HG03558 (cell line): ENCODE measurements around the gene YPEL1.

Experiments
- ATAC-seq: cut with Tn5 transposase; IDR thresholded peaks from one replicate; pipeline ENCODE4 v1.9.1; 2021; ENCODE audit warnings: moderate number of reproducible peaks; ENCODE audit not compliant: unreplicated experiment; ENCODE audit errors: extremely low read depth

YPEL1 gene

GRCh38 chr22:21666786-21667185 lies 68.8 kb downstream of the YPEL1 start:
- ATAC-seq = no peak

- ATAC-seq = no peak
These were observed 70.3 kb downstream of the YPEL1 start for GRCh38 chr22:21665047-21665851.

DNA sequence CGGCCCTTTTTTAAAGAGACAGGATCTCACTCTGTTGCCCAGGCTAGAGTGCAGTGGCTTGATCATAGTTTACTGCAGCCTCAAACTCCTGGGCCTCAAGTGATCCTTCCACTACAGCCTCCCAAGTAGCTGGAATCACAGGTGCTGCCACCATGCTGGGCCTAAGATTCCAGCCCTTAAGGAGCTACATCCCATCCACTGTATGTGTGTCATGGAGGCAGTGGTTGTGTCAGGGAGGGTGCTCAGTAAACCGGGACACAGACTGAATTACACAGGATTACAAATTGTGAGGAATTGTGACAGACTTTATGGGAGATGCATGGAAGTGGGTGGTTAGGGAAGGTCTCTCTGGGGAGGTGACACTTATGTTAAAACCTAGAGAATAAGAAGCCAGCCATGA lies 71.9 kb downstream of the YPEL1 start:
- no peak for ATAC-seq

- no peak for ATAC-seq
These were observed 73.6 kb downstream of the YPEL1 start for GRCh38 chr22:21661991-21662390.

DNA sequence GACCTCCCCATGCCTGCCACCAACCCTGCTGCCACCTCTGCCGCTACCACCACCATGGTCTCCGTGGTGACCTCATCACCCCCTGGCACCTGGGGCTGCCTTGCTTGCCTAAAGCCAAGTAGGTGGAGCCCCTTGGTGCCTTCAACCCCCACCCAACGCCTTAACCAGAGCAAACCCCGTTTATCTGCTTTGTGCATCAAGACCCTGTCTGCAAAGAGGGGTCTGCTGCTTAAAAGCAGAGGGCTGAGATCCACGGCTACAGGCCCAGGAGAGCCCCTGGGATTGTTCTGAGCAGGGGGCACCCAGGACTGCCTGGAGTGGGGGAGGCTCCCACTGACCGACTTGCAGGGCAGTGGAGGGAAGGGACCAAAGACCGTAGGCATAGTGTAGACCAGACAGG lies 74.7 kb downstream of the YPEL1 start:
- no peak for ATAC-seq

DNA sequence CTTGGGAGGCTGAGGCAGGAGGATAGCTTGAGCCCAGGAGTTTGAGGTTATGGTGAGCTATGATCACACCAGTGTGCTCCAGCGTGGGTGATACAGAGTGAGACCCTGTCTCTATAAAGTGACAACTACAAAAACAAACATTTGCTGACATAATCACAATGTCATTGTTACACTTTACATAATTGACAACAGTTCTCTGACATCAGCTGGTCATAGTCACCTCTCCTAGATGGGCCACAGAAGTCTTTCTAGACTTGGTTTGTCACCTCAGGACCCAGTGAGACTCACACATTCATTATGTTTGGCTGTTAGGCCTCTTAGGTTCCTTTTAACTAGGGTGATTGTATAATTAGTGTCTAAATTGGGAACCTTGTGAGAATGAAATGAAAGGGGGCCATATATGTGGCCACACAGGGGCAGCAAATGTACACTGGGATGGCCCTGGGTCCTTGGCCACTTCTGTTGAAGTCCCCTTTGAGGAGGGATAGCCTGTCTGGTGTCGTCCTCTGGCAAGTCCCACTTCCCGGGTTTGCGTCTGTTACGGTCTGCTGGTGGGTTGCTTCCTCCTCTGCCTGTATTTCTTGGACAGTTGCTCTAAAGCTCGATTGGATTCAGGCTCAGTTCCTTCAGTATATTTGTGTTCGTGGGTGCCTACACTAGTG lies 75.6 kb downstream of the YPEL1 start:
- no peak for ATAC-seq

DNA sequence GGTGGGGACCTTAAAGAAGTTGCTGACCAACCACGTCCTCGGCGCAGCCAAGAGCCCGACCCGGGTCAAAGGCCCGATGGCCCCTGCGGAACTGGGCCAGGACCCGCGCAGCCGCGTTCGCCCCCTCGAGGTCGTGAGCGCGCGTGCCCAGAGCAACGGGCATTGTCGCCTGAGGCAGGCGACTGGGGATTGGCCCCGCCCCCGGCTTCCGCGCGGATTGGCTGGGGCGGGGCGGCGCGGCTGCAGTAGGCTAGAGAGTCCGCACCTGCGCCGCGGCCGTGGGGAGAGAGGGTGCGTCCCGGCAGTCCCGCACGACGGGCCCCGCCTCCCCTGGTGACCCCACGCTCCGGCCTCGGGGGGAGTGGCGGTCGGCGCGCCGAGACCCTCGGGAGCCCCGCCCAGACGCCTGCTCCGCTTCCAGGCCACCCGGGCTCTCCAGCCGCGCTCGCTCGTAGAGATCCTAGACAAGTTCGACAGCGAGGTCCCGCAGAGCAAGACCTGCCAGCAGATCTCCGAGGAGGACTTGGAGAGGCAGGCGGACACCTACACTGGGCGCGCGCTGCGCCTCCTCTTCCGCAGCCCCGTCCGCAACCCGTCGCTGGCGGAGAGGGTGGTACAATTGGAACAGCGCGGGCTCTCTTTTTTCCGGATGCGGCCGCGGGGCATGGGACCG lies 78.1 kb downstream of the YPEL1 start:
- no peak for ATAC-seq

DNA sequence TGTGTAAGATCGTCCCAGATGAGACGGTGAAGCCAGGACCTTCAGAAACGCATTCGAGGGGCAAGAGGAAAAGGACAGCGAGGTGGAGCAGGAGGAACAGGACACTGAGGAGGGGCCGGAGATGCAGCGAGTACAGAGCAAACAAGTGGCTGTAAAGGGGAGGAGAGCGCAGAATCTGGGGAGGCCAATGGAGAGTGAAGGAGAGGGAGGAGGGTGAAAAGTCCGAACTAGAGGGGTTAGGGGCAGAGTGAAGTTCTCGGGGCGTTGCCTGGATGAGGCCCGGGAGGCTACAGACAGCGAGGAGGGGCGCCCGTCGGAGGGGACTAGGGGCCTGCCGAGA lies 78.6 kb downstream of the YPEL1 start:
- ATAC-seq = no peak

DNA sequence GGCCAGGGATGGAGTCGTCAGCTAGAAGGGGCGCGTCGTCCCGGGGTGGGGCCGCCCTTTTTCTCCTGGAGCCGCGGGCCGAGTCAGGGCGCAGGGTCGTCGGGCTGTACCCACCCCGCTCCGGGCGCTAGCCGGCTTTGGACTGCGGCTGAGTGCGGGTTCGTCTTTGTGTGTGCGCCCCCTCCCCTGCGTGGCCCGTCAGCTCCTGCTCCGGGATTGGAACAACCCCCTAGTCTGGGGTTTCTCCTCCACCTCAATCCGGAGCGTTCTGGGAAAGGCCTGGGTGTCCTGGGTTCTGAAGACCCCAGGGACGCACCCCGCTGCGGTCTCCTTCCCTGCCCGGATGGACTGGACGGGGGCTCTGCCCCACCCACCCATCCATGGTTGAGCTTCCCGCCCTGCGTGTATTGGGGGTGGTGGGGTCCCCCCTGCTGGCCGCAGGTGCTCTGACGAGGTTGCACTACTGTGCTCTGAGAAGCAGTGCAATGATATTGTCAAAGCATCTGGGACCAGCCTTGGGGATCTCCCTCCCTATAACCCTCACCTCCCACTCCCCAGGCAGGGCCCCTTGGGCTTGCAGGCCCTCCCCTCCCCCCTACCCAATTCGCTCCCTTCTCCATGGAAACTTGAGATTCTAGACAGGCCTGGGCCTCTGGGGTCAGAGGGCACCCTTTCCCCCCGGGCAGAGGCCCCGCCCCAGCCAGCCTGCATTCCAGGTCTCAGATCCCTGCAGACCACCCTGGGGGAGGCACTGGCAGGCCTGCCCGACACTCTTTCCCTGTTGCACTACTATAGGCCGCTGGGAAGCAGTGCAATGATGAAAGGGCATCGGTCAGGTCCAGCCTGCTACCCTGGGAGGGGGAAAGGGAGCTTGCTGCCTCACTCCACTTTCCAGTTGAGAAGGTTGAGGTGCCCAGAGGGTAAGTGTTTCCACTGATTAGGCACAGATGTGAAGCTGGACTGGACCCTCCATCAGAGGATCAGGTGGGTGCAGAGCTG lies 82.7 kb downstream of the YPEL1 start:
- no peak for ATAC-seq

GRCh38 chr22:21652010-21652546 lies 83.5 kb downstream of the YPEL1 start:
- no peak for ATAC-seq

DNA sequence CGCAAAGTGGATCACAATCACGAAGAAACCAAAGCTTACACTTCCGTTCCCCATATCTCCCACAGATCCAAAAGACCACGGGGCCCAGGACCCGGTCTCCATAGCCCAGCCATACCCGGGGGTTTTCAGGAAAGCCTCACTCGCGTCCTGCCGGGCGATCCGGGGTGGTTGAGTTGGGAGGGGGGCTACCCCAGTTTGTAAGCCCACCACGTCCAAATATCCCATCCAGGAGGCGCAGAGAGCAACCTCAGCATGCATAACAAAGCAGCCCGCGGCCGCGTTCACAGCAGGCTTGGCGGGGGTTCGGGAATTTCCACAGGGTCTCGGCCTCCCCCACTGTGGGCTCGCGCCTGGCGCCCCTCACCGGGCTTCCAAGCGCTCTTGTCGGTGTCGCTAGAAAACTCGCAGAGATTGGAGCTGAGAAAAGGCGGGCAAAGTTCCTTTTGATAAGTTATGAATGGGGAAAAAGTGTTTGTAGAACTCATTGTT lies 84.0 kb downstream of the YPEL1 start:
- no peak for ATAC-seq

GRCh38 chr22:21650823-21651520 lies 84.6 kb downstream of the YPEL1 start:
- ATAC-seq = no peak

DNA sequence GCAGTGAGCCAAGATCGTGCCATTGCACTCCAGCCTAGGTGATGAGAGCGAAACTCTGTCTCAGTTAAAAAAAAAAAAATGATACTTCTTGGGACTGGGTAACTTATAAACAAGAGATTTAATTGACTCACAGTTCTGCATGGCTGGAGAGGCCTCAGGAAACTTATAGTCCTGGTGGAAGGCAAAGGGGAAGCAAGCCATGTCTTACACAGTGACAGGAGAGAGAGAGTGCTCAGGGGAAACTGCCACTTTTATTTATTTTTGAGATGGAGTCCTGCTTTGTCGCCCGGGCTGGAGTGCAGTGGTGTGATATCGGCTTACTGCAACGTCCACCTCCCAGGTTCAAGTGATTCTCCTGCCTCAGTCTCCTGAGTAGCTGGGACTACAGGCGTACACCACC lies 85.3 kb downstream of the YPEL1 start:
- ATAC-seq = no peak
